ENCODE measurements around the gene KCNJ4.
A peak's percentile ranks its signal among the peaks of the same experiment; 100 is the strongest.
"Not testable (repeated sequence)": the region's sequence is repeated elsewhere in the genome, so short reads cannot be mapped to it uniquely, and the experiment has no call there.

Gene KCNJ4

GRCh38 chr22:38412435-38413084 is 42.4 kb downstream of the KCNJ4 start:
- TF ChIP-seq CTCF (conservative IDR thresholded peaks at IDR 0.05; ENCODE audit: low read depth, low read length), result peak; percentile 74
- peak overlapping the region; percentile 25 for H3K4me3 ChIP-seq (ENCODE audit: low read length)

GRCh38 chr22:38411016-38411415 is 44.0 kb downstream of the KCNJ4 start:
- no peak for TF ChIP-seq CTCF (conservative IDR thresholded peaks at IDR 0.05; ENCODE audit: low read depth, low read length)
- DNase-seq (ENCODE audit: low read depth), result no peak

More at GRCh38 chr22:38412435-38413084, 42.4 kb downstream of the KCNJ4 start:
- no peak for DNase-seq (ENCODE audit: low read depth)

GRCh38 chr22:38409916-38410315 is 45.1 kb downstream of the KCNJ4 start:
- DNase-seq (ENCODE audit: low read depth); H3K4me3 ChIP-seq (ENCODE audit: low read length): not testable (repeated sequence)

More at GRCh38 chr22:38411016-38411415, 44.0 kb downstream of the KCNJ4 start:
- no peak overlapping the region for H3K4me3 ChIP-seq (ENCODE audit: low read length)

- DNase-seq (ENCODE audit: low read depth), result no peak
- no peak overlapping the region for H3K4me3 ChIP-seq (ENCODE audit: low read length)
Measured at GRCh38 chr22:38406617-38407016, 48.4 kb downstream of the KCNJ4 start.

GRCh38 chr22:38404419-38404818 is 50.6 kb downstream of the KCNJ4 start:
- no peak for TF ChIP-seq CTCF (conservative IDR thresholded peaks at IDR 0.05; ENCODE audit: low read depth, low read length)
- H3K4me3 ChIP-seq (ENCODE audit: low read length), result no peak overlapping the region
- no peak for DNase-seq (ENCODE audit: low read depth)

More at GRCh38 chr22:38406617-38407016, 48.4 kb downstream of the KCNJ4 start:
- no peak for TF ChIP-seq CTCF (conservative IDR thresholded peaks at IDR 0.05; ENCODE audit: low read depth, low read length)

- DNase-seq (ENCODE audit: low read depth), result no peak
Measured at GRCh38 chr22:38403812-38404211, 51.2 kb downstream of the KCNJ4 start.

GRCh38 chr22:38402204-38402603 is 52.8 kb downstream of the KCNJ4 start:
- no peak for DNase-seq (ENCODE audit: low read depth)
- H3K4me3 ChIP-seq (ENCODE audit: low read length), result no peak overlapping the region
- TF ChIP-seq CTCF (conservative IDR thresholded peaks at IDR 0.05; ENCODE audit: low read depth, low read length), result no peak

More at GRCh38 chr22:38403812-38404211, 51.2 kb downstream of the KCNJ4 start:
- no peak overlapping the region for H3K4me3 ChIP-seq (ENCODE audit: low read length)
- TF ChIP-seq CTCF (conservative IDR thresholded peaks at IDR 0.05; ENCODE audit: low read depth, low read length), result no peak

All from retinal pigment epithelial cell (primary cell).